Bronchial epithelial cell (primary cell): ENCODE measurements around the gene LCNL1. TPM values are rescaled to one million over a fixed set of nuclear protein-coding genes. Genes with fewer than 3 reads are reported as not detected.
"Not testable (repeated sequence)": the region's sequence is repeated elsewhere in the genome, so short reads cannot be mapped to it uniquely, and the experiment has no call there.

ENCODE experiments used
- DNase-seq: peaks from one replicate; pipeline ENCODE4 v3.0.0-alpha.2; 2010; ENCODE audit warnings: low read depth
- FAIRE-seq: peaks from 2 replicates; lab custom pipeline; 2011; peaks lifted over from hg19 to GRCh38; lab: Jason Lieb, UNC
- H3K27me3 ChIP-seq: 2 replicates; pipeline ENCODE4 v1.5.1; 2011; ENCODE audit warnings: low read length; ENCODE audit not compliant: control insufficient read depth, insufficient read depth
- H3K36me3 ChIP-seq: 2 replicates; pipeline ENCODE4 v1.5.1; 2011; ENCODE audit warnings: low read length; ENCODE audit not compliant: control insufficient read depth, insufficient read depth
- H3K4me3 ChIP-seq: 2 replicates; pipeline ENCODE4 v1.5.1; 2011; ENCODE audit warnings: mild to moderate bottlenecking, low read depth, low read length, control low read depth
- CTCF ChIP-seq: IDR thresholded peaks from 2 replicates; pipeline ENCODE4 v1.5.1; 2011; ENCODE audit warnings: mild to moderate bottlenecking, moderate library complexity, low read length, control low read depth, inconsistent platforms; ENCODE audit not compliant: insufficient read depth, severe bottlenecking
- total RNA-seq: library from RNA; depleted of rRNA; stranded (reverse); fragments of >200 nt; gene quantifications from 2 replicates; pipeline ENCODE4 v1.2.1, GENCODE V29; 2014

Gene LCNL1
- total RNA-seq, 1 donor from 2014 or later: not detected

- DNase-seq (peak; percentile 43), FAIRE-seq (no peak)
- Histone ChIP-seq H3K27me3 (no peaks in the 10 kb centered on the region), H3K36me3 (no peaks in the 10 kb centered on the region), H3K4me3 (no peak overlapping the region)
- TF ChIP-seq CTCF: no peak
Observed at GRCh38 chr9:137000177-137000930, 17.6 kb downstream of the LCNL1 start.

DNA sequence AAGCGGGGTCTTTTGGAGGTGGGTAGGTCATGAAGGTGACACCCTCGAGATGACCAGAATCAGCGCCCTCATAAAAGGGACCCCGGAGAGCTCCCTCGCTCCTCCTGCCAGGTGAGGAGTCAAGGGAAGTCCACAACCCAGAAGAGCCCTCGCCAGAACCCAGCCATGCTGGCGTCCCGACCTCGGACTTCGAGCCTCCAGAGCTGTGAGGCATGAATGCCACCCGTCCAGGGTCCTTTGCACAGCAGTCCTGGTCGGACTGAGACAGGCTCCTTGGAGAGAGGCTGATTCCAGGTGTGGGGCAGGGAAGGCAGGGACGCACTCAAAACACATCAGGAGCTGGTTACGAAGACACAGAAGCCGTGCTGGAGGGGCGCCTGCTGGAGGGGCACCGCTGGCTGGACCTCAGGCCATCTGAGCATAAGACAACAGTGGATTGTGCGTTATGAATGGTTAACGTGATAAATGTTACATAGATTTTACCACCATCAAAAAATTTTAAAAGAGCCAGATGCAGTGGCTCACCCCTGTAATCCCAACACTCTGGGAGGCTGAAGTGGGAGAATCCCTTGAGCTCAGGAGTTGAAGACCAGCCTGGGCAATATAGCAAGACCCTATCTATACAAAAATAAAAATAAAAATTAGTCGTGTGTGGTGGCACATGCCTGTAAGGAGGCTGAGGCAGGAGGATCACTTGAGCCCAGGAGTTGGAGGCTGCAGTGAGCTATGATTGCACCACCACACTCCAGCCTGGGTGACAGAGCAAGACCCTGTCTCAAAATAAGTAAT, 19.3 kb downstream of the LCNL1 start:
- FAIRE-seq: no peak
- Histone ChIP-seq H3K36me3 (no peaks in the 10 kb centered on the region), H3K4me3 (no peak overlapping the region), H3K27me3 (no peaks in the 10 kb centered on the region)
- DNase-seq: no peak
- no peak for TF ChIP-seq CTCF

DNA sequence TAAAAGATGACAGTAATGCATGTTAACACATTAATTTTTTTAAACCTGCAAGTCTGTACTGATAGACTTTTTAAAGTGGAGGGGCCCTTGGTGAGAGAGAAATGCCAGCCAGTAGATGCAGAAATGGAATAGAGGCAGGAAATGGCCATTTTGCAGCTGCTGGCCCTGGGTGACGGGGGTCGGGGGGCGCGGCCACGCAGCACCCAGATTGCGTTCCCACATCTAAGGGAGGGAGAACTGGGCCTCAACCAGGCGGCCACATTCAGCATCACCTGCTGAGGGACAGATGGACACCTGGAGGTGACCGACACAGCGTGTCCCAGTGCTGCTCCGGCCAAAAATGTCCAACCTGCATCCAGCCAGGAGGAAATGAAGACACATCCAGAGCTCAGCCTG, 19.9 kb downstream of the LCNL1 start:
- H3K36me3 ChIP-seq: no peaks in the 10 kb centered on the region

GRCh38 chr9:137004285-137004684, 21.5 kb downstream of the LCNL1 start:
- not testable (repeated sequence) for H3K27me3 ChIP-seq, H3K36me3 ChIP-seq, FAIRE-seq, H3K4me3 ChIP-seq, DNase-seq
- TF ChIP-seq CTCF: peak; percentile 23

More for the DNA sequence above, 19.9 kb downstream of the LCNL1 start:
- DNase-seq: no peak
- no peak overlapping the region for H3K4me3 ChIP-seq
- no peak for FAIRE-seq
- no peaks in the 10 kb centered on the region for H3K27me3 ChIP-seq
- no peak for TF ChIP-seq CTCF

GRCh38 chr9:137006116-137007003, 23.6 kb downstream of the LCNL1 start:
- Histone ChIP-seq H3K27me3 (no peaks in the 10 kb centered on the region), H3K36me3 (peaks cover 2% of the 10 kb centered on the region), H3K4me3 (no peak overlapping the region)
- DNase-seq (no peak), FAIRE-seq (no peak)
- no peak for TF ChIP-seq CTCF
